RCC 7860 (cell line): ENCODE results near the gene EMB.
"Not testable (repeated sequence)": the region's sequence is repeated elsewhere in the genome, so short reads cannot be mapped to it uniquely, and the experiment has no call there.

Experiments used
- DNase-seq: peaks from one replicate; pipeline ENCODE4 v3.0.0-alpha.2; 2015; ENCODE audit warnings: low spot score
- FAIRE-seq: peaks from 2 replicates; lab custom pipeline; 2012; peaks lifted over from hg19 to GRCh38; lab: Jason Lieb, UNC

The EMB gene, protein sequence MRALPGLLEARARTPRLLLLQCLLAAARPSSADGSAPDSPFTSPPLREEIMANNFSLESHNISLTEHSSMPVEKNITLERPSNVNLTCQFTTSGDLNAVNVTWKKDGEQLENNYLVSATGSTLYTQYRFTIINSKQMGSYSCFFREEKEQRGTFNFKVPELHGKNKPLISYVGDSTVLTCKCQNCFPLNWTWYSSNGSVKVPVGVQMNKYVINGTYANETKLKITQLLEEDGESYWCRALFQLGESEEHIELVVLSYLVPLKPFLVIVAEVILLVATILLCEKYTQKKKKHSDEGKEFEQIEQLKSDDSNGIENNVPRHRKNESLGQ

GRCh38 chr5:50440651-50441492, at the start of gene EMB:
Gene EMB (minus strand): TSS chr5:50441288. CDS start chr5:50441151, 137 bp downstream.
- DNase-seq (no peak), FAIRE-seq (no peak)

DNA sequence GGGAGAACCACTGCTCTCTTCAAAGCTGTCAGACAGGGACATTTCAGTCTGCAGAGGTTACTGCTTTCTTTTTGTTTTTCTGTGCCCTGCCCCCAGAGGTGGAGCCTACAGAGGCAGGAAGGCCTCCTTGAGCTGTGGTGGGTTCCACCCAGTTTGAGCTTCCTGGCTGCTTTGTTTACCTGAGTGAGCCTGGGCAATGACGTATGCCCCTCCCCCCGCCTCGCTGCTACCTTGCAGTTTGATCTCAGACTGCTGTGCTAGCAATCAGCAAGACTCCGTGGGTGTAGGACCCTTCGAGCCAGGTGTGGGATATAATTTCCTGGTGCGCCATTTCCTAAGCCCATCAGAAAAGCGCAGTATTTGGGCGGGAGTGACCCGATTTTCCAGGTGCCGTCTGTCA, 48.4 kb upstream of the EMB start:
- not testable (repeated sequence) for FAIRE-seq, DNase-seq

GRCh38 chr5:50478790-50479189, 37.7 kb upstream of the EMB start:
- FAIRE-seq, DNase-seq: not testable (repeated sequence)

GRCh38 chr5:50476549-50476948, 35.5 kb upstream of the EMB start:
- no peak for DNase-seq
- FAIRE-seq: no peak

DNA sequence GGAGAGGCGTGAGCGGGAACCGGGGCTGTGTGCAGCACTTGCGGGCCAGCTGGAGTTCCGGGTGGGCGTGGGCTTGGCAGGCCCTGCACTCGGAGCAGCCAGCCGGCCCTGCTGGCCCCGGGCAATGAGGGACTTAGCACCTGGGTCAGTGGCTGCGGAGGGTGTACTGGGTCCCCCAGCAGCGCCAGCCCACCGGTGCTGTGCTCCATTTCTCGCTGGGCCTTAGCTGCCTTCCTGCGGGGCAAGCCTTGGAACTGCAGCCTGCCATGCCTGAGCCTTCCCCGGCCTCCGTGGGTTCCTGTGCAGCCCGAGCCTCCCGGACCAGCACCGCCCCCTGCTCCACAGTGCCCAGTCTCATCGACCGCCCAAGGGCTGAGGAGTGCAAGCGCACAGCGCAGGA, 23.9 kb upstream of the EMB start:
- not testable (repeated sequence) for FAIRE-seq, DNase-seq

GRCh38 chr5:50463726-50464125, 22.6 kb upstream of the EMB start:
- FAIRE-seq (no peak), DNase-seq (no peak)

DNA sequence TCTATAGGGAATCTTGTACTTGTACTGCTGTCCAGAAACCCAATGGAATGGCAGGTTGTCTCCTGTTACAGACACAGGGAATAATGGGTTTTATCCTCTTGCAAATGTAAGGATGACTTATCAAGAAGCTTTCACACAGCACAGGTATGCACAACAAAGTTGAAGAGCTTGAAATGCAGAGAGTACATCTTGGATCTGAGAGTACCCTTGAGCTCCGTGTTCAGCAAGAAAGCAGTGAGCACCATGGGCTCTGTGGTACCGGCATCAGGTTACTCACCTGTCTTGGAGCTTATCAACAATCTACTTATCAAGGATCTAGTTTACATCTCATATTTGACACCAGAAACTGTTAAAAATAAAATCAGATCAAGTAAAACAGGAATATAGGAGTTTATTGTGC, 22.0 kb upstream of the EMB start:
- no peak for DNase-seq
- FAIRE-seq: no peak

DNA sequence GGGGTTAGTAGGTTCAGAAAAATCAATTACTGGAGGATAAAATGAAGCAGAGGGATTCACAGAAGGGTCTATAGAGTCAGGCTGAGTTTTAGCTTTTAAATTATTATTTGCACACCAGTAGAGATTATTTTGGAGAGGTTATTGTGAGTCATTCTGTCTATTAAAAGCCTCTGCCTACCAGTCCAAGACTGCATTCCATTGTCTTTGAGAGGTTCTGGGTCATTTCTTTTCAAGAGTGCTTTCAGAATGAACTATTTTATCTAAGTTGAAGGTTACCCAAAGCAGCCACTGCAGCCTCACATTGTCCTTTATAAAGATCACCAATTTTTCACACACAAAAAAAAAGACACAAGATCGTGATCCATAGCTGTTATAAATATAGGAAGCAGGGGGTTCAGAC, 21.5 kb upstream of the EMB start:
- DNase-seq, FAIRE-seq: not testable (repeated sequence)

DNA sequence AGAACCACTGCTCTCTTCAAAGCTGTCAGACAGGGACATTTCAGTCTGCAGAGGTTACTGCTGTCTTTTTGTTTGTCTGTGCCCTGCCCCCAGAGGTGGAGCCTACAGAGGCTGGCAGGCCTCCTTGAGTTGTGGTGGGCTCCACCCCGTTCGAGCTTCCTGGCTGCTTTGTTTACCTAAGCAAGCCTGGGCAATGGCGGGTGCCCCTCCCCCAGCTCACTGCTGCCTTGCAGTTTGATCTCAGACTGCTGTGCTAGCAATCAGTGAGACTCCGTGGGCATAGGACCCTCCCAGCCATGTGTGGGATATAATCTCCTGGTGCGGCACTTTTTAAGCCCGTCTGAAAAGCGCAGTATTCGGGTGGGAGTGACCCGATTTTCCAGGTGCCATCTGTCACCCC, 17.3 kb upstream of the EMB start:
- not testable (repeated sequence) for FAIRE-seq, DNase-seq

DNA sequence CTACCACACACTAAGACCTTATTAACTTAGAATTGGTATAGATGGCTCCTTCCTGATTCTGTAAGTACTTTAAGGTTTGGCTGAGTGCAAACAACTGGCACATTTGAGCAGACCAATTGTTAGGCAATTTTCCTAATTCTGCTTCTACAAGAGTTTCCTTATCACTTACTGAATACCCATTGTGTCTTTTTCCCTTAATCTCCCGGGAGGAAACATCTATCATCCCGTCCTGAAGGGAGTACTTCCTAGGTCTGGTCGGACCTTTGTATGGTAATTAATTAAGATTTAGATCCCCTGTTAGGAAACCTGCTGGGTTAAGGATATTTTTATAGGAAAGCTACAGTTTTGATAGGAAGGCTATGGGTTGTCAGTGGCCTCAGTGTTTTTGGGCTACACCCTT, 8.2 kb upstream of the EMB start:
- not testable (repeated sequence) for FAIRE-seq

GRCh38 chr5:50447941-50448340, 6.9 kb upstream of the EMB start:
- DNase-seq (no peak), FAIRE-seq (no peak)

More for the DNA sequence above, 8.2 kb upstream of the EMB start:
- DNase-seq: not testable (repeated sequence)

- DNase-seq (no peak), FAIRE-seq (no peak)
Observed at GRCh38 chr5:50447228-50447627, 6.1 kb upstream of the EMB start.

DNA sequence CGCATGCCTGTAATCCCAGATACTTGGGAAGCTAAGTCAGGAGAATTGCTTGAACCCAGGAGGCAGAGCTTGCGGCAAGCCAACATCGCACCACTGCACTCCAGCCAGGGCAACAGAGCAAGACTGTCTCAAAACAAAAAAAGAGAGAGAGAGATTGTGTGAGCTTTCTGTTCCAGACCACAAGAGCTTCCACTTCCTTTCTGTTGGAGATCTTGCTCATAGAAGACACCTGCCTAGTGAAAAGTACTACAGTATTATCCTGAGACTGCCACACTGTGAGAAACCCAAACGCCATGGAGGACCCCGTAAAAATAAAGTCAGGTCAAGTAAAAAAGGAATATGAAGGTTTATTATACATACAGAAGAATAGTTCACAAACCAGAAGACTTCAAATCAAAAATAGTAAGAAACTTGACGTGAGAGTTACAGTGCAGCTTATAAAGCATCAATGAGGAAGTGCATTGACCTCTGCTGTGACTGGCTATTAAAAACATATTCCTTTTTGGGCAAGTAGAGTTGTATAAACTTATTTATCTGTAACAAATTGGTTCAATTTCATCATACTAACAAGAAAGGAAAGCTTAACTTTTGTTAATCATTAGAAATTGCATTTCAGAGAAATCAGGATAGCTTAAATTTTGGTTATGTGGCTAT, 4.3 kb upstream of the EMB start:
- DNase-seq (no peak), FAIRE-seq (no peak)

GRCh38 chr5:50442559-50443539, 1.8 kb upstream of the EMB start:
- not testable (repeated sequence) for FAIRE-seq, DNase-seq

- DNase-seq (no peak), FAIRE-seq (no peak)
Observed at GRCh38 chr5:50441493-50441955, 436 bp upstream of the EMB start.

- FAIRE-seq: no peak
- no peak for DNase-seq
Observed at GRCh38 chr5:50439221-50439620, 1.9 kb downstream of the EMB start.

DNA sequence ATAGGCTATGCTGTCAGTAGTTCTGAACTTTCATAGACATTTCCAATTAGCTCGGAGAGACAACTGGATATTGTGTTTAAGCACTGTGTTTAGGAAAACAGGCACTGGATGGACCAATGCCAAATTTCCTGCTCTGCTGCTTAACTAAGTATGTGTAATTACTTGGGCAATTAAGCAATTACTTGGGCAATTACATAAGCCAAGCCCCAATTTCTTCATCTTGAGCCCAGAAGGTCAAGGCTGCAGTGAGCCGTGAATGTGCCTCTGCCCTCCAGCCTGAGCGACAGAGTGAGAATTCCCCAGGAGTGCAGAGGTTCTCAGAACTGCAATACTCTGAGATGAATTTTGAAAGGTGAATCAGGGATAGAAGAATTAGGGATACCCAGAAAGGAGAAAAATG, 3.0 kb downstream of the EMB start:
- DNase-seq, FAIRE-seq: not testable (repeated sequence)

DNA sequence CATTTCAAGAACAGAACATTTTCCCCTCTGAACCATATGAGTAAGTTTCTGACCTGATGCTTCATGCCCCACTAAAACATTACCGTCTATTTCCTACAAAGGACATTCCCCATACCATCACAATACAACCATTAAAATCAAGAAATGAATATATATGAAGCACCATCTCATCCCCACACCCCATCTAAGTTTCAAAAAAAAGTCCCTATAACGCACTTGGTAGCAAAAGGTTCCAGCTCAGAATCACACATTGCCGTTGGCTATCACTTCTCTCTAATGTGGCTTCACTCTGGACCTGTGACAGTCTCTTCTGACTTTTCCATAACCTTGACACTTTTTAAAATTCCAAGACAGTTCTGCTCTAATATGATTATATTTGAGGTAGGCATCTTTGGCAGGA, 5.9 kb downstream of the EMB start:
- FAIRE-seq: no peak
- no peak for DNase-seq

DNA sequence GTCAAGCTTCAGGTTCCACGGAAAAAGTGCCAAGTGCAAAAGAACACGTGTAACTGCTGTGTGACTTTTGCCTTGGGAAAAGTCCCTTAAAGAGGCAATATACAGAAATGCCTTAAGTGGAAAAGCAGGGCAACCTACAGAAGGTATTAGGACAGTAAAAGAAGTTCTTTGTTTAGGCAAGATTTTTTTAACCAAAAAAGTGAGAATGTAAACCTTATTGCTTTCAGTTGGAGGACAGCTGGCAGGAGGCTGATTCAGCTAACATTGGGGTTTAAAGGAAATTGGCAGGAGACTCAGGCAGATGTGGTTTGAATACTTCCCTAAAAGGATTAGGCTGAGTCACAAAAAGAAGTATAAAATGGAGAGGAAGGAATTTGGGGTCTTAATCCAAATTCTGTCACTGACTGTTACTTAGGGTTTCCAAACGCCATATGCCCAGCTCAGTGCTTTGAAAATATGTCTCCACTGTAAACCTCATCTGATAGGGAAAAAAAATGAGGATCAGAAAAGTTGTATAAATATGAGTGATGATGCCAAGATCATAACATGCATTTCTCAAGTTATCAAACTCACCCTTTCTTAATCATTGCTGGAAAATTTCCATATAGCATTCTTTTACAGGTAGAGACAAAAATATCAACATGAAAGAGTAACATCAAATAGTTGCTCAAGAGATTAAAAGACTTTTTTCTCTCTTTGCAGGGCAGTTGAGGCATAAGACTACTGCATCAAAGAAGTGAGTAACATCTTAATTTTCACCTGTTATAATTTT, 9.8 kb downstream of the EMB start:
- DNase-seq, FAIRE-seq: not testable (repeated sequence)
